Type B pancreatic cell (in vitro differentiated cells): Measurements from ENCODE around the gene PPP1R7. TPM values are rescaled to one million over a fixed set of nuclear protein-coding genes. Genes with fewer than 3 reads are reported as not detected.

Experiments used
- DNase-seq: peaks from one replicate; pipeline ENCODE4 v3.0.0; 2021; ENCODE audit warnings: mixed read lengths; ENCODE audit not compliant: unreplicated experiment; ENCODE audit errors: extremely low spot score
- H3K27ac Mint-ChIP-seq: 2 replicates; pipeline ENCODE4 v1.8.0; 2021; ENCODE audit warnings: mild to moderate bottlenecking, mixed read lengths
- H3K27me3 Mint-ChIP-seq: 2 replicates; pipeline ENCODE4 v1.8.0; 2021; ENCODE audit warnings: mixed read lengths
- H3K36me3 Mint-ChIP-seq: 2 replicates; pipeline ENCODE4 v1.8.0; 2021; ENCODE audit warnings: mixed read lengths
- H3K4me1 Mint-ChIP-seq: one replicate; pipeline ENCODE4 v1.8.0; 2021; ENCODE audit warnings: mixed read lengths; ENCODE audit not compliant: unreplicated experiment
- H3K4me3 Mint-ChIP-seq: 2 replicates; pipeline ENCODE4 v1.8.0; 2021; ENCODE audit warnings: mild to moderate bottlenecking, mixed read lengths
- H3K9me3 Mint-ChIP-seq: 2 replicates; pipeline ENCODE4 v1.8.0; 2021; ENCODE audit warnings: mixed read lengths
- total RNA-seq: library from RNA; stranded (reverse); gene quantifications from 2 replicates; pipeline ENCODE4 v1.2.1, GENCODE V29; 2021; ENCODE audit warnings: low replicate concordance
- TF ChIP-seq, protein P1 (sequence below): fragments of 200-600 bp; sonication (generic); conservative IDR thresholded peaks from 2 replicates; pipeline ENCODE4 v1.5.0; 2021; ENCODE audit warnings: antibody characterized with exemption, mild to moderate bottlenecking

The PPP1R7 gene
- total RNA-seq, 1 donor from 2014 or later: 50.7 TPM

DNA sequence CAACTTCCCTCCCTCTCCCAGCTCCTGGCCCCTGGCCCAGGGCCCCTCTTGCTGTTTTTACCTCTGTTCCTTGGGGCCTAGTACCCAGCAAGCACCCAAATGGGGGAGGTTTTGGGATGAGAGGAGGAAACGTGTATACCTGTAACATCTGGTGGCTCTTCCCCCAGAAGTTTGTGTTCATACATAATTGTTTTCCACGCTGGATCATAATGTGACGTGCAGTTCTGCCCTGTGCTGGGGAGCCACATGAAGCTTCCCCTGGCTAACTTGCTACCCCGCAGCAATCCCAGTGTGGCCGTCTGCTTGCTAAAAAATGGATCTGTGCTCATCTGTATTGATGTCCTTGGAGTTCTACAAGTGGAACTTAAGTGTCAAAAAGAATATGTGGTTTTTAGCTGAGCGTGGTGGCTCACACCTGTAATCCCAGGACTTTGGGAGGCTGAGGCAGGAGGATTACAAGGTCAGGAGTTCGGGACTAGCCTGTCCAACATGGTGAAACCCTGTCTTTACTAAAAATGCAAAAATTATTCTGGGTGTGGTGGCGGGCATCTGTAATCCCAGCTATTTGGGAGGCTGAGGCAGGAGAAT lies 74.7 kb downstream of the PPP1R7 start:
- peak overlapping the region; percentile 45 for H3K4me3 Mint-ChIP-seq
- no peak for DNase-seq
- TF ChIP-seq, protein P1, sequence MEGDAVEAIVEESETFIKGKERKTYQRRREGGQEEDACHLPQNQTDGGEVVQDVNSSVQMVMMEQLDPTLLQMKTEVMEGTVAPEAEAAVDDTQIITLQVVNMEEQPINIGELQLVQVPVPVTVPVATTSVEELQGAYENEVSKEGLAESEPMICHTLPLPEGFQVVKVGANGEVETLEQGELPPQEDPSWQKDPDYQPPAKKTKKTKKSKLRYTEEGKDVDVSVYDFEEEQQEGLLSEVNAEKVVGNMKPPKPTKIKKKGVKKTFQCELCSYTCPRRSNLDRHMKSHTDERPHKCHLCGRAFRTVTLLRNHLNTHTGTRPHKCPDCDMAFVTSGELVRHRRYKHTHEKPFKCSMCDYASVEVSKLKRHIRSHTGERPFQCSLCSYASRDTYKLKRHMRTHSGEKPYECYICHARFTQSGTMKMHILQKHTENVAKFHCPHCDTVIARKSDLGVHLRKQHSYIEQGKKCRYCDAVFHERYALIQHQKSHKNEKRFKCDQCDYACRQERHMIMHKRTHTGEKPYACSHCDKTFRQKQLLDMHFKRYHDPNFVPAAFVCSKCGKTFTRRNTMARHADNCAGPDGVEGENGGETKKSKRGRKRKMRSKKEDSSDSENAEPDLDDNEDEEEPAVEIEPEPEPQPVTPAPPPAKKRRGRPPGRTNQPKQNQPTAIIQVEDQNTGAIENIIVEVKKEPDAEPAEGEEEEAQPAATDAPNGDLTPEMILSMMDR: no peak

GRCh38 chr2:241225545-241225944 lies 75.3 kb downstream of the PPP1R7 start:
- Mint-ChIP-seq H3K4me1 (peaks cover 9% of the 10 kb centered on the region), H3K27ac (no peak overlapping the region), H3K4me3 (no peak overlapping the region), H3K9me3 (no peaks in the 10 kb centered on the region), H3K36me3 (peaks cover 11% of the 10 kb centered on the region), H3K27me3 (no peaks in the 10 kb centered on the region)
- TF ChIP-seq, protein P1: no peak
- DNase-seq: no peak

More for the DNA sequence above, 74.7 kb downstream of the PPP1R7 start:
- Mint-ChIP-seq H3K36me3 (peaks cover 14% of the 10 kb centered on the region), H3K27ac (peak overlapping the region; percentile 65), H3K9me3 (no peaks in the 10 kb centered on the region), H3K4me1 (peaks cover 9% of the 10 kb centered on the region), H3K27me3 (no peaks in the 10 kb centered on the region)

- Mint-ChIP-seq H3K27ac (no peak overlapping the region), H3K36me3 (peaks cover 11% of the 10 kb centered on the region), H3K4me3 (no peak overlapping the region)
These were observed 75.7 kb downstream of the PPP1R7 start for GRCh38 chr2:241225983-241226382.

DNA sequence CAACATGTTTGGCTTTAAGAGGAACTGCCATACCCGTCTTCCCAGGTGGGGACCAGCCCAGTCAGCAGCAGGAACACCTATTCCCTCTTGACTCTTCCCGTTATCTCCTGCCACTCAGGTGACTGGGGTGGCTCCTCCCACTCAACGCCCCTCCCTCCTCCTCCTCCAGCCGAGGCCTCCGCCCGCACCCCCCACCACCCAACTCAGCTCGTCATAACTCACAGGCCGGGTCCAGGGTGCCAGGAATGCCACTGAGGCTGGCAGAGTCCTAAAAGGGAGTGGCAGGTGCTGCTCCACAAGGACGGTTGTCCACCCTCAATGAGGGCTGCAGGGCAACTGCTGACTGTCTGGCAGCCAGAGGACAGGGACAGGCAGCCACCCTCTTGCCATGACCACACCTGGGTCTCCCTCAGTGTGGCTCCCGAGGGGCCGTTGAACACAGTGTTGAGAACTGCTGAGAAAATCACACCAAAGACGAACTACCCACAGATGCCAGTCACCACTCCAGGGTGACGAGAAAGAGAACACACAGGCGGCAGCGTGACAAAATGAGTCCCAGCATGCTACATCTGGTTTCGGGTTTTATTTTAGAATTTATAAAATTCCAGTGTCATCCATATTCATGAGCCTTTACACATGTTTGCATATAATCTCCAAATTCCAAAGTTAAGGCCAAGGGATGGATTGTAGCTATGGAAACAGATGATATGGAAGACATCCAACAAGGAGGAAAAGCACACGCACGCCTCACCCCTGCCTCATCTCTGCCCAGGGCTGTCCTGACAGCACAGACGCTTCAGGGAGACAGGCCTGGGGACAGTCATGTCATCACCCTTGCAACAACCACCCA lies 76.7 kb downstream of the PPP1R7 start:
- H3K9me3 Mint-ChIP-seq: no peaks in the 10 kb centered on the region
- peaks cover 9% of the 10 kb centered on the region for H3K4me1 Mint-ChIP-seq
- H3K27ac Mint-ChIP-seq: peak overlapping the region; percentile 41
- H3K27me3 Mint-ChIP-seq: no peaks in the 10 kb centered on the region
- H3K36me3 Mint-ChIP-seq: peaks cover 16% of the 10 kb centered on the region
- no peak for DNase-seq
- TF ChIP-seq, protein P1: no peak
- no peak overlapping the region for H3K4me3 Mint-ChIP-seq

More at GRCh38 chr2:241225983-241226382, 75.7 kb downstream of the PPP1R7 start:
- H3K4me1 Mint-ChIP-seq: peaks cover 9% of the 10 kb centered on the region
- no peaks in the 10 kb centered on the region for H3K9me3 Mint-ChIP-seq
- no peak for DNase-seq
- no peaks in the 10 kb centered on the region for H3K27me3 Mint-ChIP-seq
- TF ChIP-seq, protein P1: no peak

GRCh38 chr2:241227594-241227993 lies 77.3 kb downstream of the PPP1R7 start:
- no peak for DNase-seq
- peak overlapping the region; percentile 41 for H3K27ac Mint-ChIP-seq
- peaks cover 9% of the 10 kb centered on the region for H3K4me1 Mint-ChIP-seq
- TF ChIP-seq, protein P1: no peak
- no peaks in the 10 kb centered on the region for H3K27me3 Mint-ChIP-seq
- no peak overlapping the region for H3K4me3 Mint-ChIP-seq
- H3K9me3 Mint-ChIP-seq: no peaks in the 10 kb centered on the region
- peaks cover 18% of the 10 kb centered on the region for H3K36me3 Mint-ChIP-seq
